Body of pancreas (tissue), 4 donors: ENCODE results near the gene PEX11B. TPM values are rescaled to one million over a fixed set of nuclear protein-coding genes. Genes with fewer than 3 reads are reported as not detected.

Source experiments
- ATAC-seq: fragments of 150-250 bp; one replicate; pipeline ENCODE4 v1.9.1; 2016
- DNase-seq, 4 donors: peaks; one replicate each; pipeline ENCODE4 v3.0.0-alpha.2; 2019
- H3K27ac ChIP-seq, 4 donors: fragments of 200-600 bp; sonication (generic); 1 replicate in 3 of 4; 2 replicates in 1 of 4; pipeline versions ENCODE4 v1.5.1 to v1.6.1; 2016 to 2019; ENCODE audit warnings: mild to moderate bottlenecking in 1 of 4, mixed read lengths in 1 of 4, moderate library complexity in 1 of 4
- H3K27me3 ChIP-seq, 2 donors: fragments of 200-600 bp; sonication (generic); one replicate each; pipeline ENCODE4 v1.6.0; 2016; ENCODE audit warnings: mild to moderate bottlenecking in 1 of 2
- H3K36me3 ChIP-seq, 2 donors: fragments of 200-600 bp; sonication (generic); replicated peaks in 1 of 2; 2 replicates each; pipeline ENCODE4 v1.5.1; 2016; ENCODE audit warnings: low read depth in 2 of 2; ENCODE audit not compliant: insufficient read depth in 1 of 2
- H3K4me1 ChIP-seq: fragments of 200-600 bp; sonication (generic); one replicate; pipeline ENCODE4 v1.6.0; 2016
- H3K4me3 ChIP-seq, 2 donors: fragments of 200-600 bp; sonication (generic); 1 replicate in 1 of 2; 2 replicates in 1 of 2; pipeline ENCODE4 v1.5.1; 2016 to 2019
- H3K9me3 ChIP-seq, 3 donors: fragments of 200-600 bp; sonication (generic); 1 replicate in 2 of 3; 2 replicates in 1 of 3; pipeline ENCODE4 v1.5.1; 2016
- POLR2A ChIP-seq, 3 donors: fragments of 450-650 bp; IDR thresholded peaks; one replicate each; pipeline ENCODE4 v1.6.1; 2016; ENCODE audit warnings: antibody characterized with exemption in 3 of 3, mild to moderate bottlenecking in 2 of 3
- WGBS, 2 donors: methylation state at CpG; one replicate each; pipeline ENCODE4 v1.1.5; 2017; 5-methylcytosine and 5-hydroxymethylcytosine counted together
- intact Hi-C: fragments of 100-400 bp; cut with DNase I; formaldehyde crosslinking; loops from one replicate; pipeline ENCODE4 v1.15.1; 2023
- total RNA-seq, 2 donors: library from RNA; depleted of rRNA; stranded (reverse); fragments of >200 nt; gene quantifications; one replicate each; pipeline ENCODE4 v1.1.0, GENCODE V29; 2016
- TF ChIP-seq, protein P1 (sequence below), 7 experiments: fragments of 450-650 bp in 4 of 7; fragments of 200-600 bp in 3 of 7; sonication (generic) in 3 of 7; IDR thresholded peaks; one replicate each; pipeline ENCODE4 v1.5.1; 2016 to 2019; ENCODE audit warnings: antibody characterized with exemption in 7 of 7

Gene PEX11B
- total RNA-seq, 2 donors from 2014 or later = 10.5 to 11.4 TPM

GRCh38 chr1:145953861-145954260 is 35.3 kb upstream of the PEX11B start:
- TF ChIP-seq, protein P1, sequence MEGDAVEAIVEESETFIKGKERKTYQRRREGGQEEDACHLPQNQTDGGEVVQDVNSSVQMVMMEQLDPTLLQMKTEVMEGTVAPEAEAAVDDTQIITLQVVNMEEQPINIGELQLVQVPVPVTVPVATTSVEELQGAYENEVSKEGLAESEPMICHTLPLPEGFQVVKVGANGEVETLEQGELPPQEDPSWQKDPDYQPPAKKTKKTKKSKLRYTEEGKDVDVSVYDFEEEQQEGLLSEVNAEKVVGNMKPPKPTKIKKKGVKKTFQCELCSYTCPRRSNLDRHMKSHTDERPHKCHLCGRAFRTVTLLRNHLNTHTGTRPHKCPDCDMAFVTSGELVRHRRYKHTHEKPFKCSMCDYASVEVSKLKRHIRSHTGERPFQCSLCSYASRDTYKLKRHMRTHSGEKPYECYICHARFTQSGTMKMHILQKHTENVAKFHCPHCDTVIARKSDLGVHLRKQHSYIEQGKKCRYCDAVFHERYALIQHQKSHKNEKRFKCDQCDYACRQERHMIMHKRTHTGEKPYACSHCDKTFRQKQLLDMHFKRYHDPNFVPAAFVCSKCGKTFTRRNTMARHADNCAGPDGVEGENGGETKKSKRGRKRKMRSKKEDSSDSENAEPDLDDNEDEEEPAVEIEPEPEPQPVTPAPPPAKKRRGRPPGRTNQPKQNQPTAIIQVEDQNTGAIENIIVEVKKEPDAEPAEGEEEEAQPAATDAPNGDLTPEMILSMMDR (IDR thresholded peaks at IDR 0.05) = no peak
- TF ChIP-seq POLR2A (IDR thresholded peaks at IDR 0.05) = no peak
- H3K4me3 ChIP-seq = no peak overlapping the region
- H3K36me3 ChIP-seq = no peaks in the 10 kb centered on the region
- no peak overlapping the region for H3K27ac ChIP-seq
- 91 to 93% methylated on average over 6 of the region's 6 CpGs for WGBS, 2 donors
- no peak for DNase-seq
- no peaks in the 10 kb centered on the region for H3K27me3 ChIP-seq
- ATAC-seq = no peak
- H3K4me1 ChIP-seq = peaks cover 33% of the 10 kb centered on the region
- no peaks in the 10 kb centered on the region for H3K9me3 ChIP-seq
- intact Hi-C loops = no loop called here

DNA sequence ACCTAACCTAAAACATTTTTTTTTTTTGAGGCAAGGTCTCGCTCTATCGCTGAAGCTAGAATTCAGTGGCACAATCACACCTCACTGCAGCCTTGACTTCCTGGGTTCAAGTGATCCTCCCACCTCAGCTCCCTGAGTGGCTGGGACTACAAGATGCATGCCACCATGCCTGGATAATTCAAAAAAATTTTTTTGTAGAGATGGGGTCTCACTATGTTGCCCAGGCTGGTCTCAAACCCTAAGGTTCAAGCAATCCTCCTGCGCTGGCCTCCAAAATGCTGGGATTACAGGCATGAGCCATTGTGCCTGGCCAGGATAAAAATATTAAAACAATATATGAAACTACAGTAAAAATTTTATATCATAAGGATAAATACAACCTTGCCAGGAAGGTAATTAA is 34.4 kb upstream of the PEX11B start:
- Histone ChIP-seq H3K27ac (no peak overlapping the region), H3K4me3 (no peak overlapping the region), H3K4me1 (peaks cover 33% of the 10 kb centered on the region), H3K9me3 (no peaks in the 10 kb centered on the region), H3K27me3 (no peaks in the 10 kb centered on the region), H3K36me3 (no peaks in the 10 kb centered on the region)
- TF ChIP-seq, protein P1 (IDR thresholded peaks at IDR 0.05) = no peak
- no peak for TF ChIP-seq POLR2A (IDR thresholded peaks at IDR 0.05)
- 94 to 100% methylated on average over 3 of the region's 3 CpGs for WGBS, 2 donors
- intact Hi-C loops = no loop called here
- no peak for ATAC-seq
- DNase-seq = no peak

GRCh38 chr1:145951526-145951925 is 33.0 kb upstream of the PEX11B start:
- 61 to 74% methylated on average over 1 of the region's 1 CpG for WGBS, 2 donors
- Histone ChIP-seq H3K4me3 (no peak overlapping the region), H3K4me1 (peaks cover 24% of the 10 kb centered on the region), H3K27me3 (no peaks in the 10 kb centered on the region), H3K27ac (no peak overlapping the region), H3K36me3 (no peaks in the 10 kb centered on the region), H3K9me3 (no peaks in the 10 kb centered on the region)
- DNase-seq (no peak), ATAC-seq (no peak)
- TF ChIP-seq POLR2A (IDR thresholded peaks at IDR 0.05) = no peak
- TF ChIP-seq, protein P1 (IDR thresholded peaks at IDR 0.05) = no peak
- intact Hi-C loops = no loop called here

DNA sequence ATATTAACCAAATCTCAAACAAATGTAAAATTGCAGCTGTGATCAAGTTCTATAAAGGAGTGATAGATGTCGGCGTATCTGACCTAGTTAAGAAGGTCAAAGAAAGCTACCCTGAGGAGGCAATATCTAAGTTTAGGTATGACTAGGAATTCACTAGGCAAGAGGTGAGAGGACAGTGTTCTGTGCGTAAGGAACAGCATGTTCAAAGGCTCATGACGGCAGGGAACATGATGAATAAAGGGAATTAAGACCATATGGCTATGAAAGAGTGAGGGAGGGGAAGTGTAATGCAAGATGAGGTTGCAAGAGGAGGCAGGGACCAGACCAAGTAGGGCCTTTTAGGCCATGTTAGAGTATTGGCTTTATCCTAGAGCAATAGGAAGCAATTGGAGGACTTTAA is 30.7 kb upstream of the PEX11B start:
- intact Hi-C loops = no loop called here
- no peaks in the 10 kb centered on the region for H3K27me3 ChIP-seq
- peaks cover 3% of the 10 kb centered on the region for H3K4me1 ChIP-seq
- 90 to 91% methylated on average over 4 of the region's 4 CpGs for WGBS, 2 donors
- no peak for ATAC-seq
- H3K36me3 ChIP-seq = no peaks in the 10 kb centered on the region
- no peak for TF ChIP-seq POLR2A (IDR thresholded peaks at IDR 0.05)
- TF ChIP-seq, protein P1 (IDR thresholded peaks at IDR 0.05) = no peak
- no peaks in the 10 kb centered on the region for H3K9me3 ChIP-seq
- no peak overlapping the region for H3K27ac ChIP-seq
- DNase-seq = no peak
- H3K4me3 ChIP-seq = no peak overlapping the region

DNA sequence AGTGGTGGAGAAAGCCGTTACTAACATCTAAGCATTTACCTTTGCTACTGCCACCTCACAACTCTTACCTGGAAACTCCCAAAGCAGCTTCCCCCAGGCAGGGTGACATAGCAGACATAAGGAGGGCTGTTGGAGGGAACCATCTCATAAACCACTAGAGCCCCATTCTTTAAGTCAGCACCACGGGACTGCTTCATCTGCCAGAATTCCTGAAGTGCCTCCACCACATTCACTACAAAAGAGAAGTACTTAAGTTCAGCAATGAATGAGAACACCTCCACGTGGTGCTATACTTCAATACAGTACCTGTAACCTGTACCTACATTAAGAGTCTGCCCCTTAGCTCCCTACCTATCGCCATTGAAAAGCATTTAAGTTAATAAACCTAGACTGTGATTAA is 29.0 kb upstream of the PEX11B start:
- H3K27ac ChIP-seq = no peak overlapping the region
- H3K9me3 ChIP-seq = no peaks in the 10 kb centered on the region
- WGBS, 2 donors = 75 to 84% methylated on average over 4 of the region's 4 CpGs
- H3K27me3 ChIP-seq = no peaks in the 10 kb centered on the region
- no peaks in the 10 kb centered on the region for H3K36me3 ChIP-seq
- DNase-seq (no peak), ATAC-seq (no peak)
- no peak overlapping the region for H3K4me3 ChIP-seq
- intact Hi-C loops = no loop called here
- TF ChIP-seq POLR2A (IDR thresholded peaks at IDR 0.05) = no peak
- H3K4me1 ChIP-seq = no peaks in the 10 kb centered on the region
